ENCODE data around the gene SLFNL1. TPM values are rescaled to one million over a fixed set of nuclear protein-coding genes. Genes with fewer than 3 reads are reported as not detected.

SLFNL1 gene
- 0.46 and 0.86 TPM in 2 replicates for total RNA-seq

GRCh38 chr1:41021526-41022308, at the start of gene SLFNL1:
Gene SLFNL1 (minus strand): TSS chr1:41021725. CDS start chr1:41020660, 1,065 bp downstream.

GRCh38 chr1:40979241-40980067, 42.1 kb downstream of the SLFNL1 start, which contains the start of gene CTPS1:
Gene CTPS1 (plus strand): TSS chr1:40979696. CDS start chr1:40983291, 3,595 bp downstream.

Other genes with a start within 250 kb of the SLFNL1 start
- gene KCNQ4, start 237.9 kb downstream of the SLFNL1 start, total RNA-seq: 0.53 and 1.2 TPM in 2 replicates
- gene CITED4, start 159.4 kb downstream of the SLFNL1 start, total RNA-seq: 3.5 and 8.6 TPM in 2 replicates
- gene CTPS1, start 42.0 kb downstream of the SLFNL1 start, total RNA-seq: 18.4 and 34.4 TPM in 2 replicates
- gene SCMH1, start 220.6 kb upstream of the SLFNL1 start, total RNA-seq: 15.2 and 20.3 TPM in 2 replicates

Measured in smooth muscle cell of the pulmonary artery (primary cell).